Hematopoietic multipotent progenitor cell treated with erythropoietin and hydrocortisone succinate and interleukin-3 and kit ligand, for 4 days (in vitro differentiated cells): ENCODE measurements around the gene GPR146.

Experiments
- DNase-seq: peaks from one replicate; pipeline ENCODE4 v3.0.0-alpha.2; 2015

Gene GPR146

DNA sequence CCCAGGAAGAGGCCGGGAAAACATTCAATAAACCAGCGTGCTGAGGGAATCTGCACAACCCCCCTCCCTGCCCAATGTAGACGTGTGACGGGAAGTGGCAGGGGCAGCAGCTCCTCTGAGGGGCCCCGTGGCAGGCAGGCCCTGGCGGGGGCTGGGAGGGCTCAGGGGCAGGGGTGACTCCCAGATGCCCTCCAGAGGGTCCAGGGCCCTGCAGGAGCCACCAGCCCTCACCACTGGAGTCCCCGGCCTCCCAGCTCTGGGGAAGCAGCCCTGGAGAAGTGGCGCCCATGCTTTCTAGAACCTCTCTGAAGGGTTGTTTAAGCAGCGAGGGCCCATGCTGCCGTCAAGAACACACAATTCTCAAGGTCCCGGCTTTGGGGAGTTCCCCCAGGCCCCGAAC, 35.2 kb downstream of the GPR146 start:
- no peak for DNase-seq

DNA sequence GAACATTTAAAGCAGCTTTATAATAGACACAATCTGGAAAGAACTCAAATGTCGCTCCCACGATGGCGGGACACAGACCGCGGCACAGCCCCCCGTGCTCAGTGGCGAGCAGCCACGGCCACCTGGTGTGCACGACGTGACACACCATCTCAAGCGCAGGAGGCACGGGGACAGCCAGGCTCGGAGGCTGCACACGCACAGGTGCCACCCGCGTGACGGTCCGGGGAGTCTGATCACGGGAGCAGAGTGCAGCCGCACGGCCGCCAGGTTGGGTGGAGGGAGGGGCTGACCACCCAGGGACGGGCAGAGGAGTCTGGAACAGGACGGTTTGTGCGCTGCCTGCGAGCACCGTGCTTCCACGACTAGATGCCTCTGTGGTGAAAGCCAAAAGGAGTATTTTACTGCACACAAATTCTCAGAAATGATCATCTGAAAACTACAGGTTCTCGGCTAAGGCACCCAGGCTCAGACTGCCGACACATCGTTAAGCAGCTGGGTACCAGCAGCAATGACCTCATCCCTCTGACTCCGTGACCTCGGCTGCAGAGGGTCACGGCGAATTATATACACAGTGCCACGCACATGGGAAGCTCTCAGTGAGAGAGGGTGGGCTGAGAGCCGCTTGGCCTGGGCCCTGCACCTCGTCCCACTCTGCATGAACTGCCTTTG, 36.0 kb downstream of the GPR146 start:
- DNase-seq = no peak

DNA sequence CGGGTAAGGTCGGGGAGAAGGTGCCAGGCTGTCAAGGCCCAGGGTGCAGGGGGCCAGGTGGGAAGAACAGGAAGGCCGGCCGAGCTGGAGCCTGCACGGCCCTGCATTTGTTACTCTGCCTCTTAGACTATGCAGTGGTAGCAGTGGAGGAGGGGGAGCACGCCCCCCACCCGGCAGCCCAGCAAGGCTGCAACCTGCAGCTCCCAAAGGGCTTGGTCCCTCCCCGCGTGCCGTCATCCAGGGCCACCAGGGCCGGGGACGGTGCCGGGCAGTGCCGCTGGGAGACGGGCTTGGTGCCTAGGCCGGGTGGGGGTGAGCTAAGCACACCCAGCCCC, 36.5 kb downstream of the GPR146 start:
- DNase-seq = no peak

DNA sequence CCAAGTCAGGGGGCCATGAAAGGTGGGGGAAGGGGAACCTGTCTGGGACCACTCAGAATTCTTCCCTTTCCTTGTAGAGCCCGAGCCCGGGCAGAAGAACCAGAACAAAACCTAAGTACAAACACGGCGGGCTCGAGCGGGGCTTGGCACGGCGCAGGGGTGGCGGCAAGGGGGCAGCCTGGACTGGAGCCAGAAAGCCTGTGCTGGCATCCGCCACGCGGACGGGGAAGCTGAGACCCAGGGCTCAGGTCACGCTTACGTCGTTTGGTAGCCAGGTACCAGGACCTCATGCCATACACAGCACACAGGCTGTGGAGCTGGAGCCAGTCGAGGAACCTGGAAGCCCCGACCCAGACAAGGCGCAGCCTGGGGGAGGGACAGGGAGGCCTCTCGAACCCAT, 37.0 kb downstream of the GPR146 start:
- DNase-seq = no peak

DNA sequence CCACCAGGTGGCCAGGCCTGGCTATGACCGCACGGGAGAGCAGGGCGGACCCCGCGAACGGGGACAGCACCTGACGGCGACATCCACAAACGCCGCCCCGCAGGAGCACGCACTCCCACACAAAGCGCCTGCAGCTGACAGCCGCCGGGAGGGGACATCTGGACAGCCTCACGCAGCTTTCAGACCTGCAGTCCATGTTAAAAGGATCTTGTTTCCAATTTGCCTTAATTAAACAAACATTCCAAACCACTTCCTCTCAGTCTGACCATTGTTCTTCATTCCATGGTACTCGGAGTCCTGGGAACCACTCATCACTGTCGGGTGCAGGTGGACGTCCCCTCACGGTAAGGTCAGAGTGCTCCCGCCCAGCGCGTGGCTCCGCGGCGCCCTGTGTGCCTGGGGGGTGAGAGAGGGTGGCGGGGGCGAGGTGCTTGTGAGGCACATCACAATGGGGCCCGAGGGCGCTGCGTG, 37.6 kb downstream of the GPR146 start:
- no peak for DNase-seq

DNA sequence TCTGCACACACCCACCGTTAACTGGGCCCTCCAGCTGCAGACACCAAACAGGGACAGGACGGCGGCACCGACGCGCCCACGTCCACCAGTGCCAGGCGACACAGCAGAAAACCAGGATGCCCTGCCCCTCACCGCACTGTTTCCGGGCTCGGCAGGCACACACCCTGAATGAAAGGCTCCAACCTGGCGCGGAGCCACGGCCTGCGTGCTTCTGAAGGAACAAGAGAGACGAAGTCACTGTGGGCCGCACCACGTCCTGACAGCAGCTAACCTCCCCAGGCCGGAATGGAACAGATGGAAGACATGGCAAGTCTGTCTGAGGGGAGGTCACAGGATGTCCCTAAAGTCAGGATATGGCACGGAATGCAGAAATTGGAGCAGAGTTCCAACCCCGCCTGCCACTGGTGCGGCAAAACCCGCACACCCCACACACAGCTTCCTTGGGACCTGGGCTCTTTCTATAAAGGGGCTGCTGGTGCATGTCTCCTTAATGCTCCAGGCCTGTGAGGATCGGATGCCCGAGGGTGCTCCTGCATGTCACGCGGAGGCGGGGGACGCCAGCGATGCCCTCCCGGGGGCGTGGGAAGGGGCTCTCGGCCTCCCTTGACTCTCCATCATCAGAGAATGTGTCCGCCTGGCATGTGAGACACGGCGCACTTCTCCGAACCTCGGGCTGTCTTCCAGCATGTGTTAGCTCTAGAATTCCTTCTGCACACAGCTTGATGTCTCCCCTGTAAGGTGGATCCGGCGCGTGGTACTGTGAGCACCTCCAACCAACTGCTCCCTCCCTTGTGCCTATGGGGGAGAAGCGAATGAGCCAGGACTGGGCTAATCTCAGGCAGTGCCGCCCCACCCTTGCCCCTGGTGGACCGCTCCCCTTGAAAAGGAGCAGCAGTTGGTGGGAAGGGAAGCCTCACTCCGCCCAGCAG, 39.6 kb downstream of the GPR146 start:
- DNase-seq = peak; percentile 26

DNA sequence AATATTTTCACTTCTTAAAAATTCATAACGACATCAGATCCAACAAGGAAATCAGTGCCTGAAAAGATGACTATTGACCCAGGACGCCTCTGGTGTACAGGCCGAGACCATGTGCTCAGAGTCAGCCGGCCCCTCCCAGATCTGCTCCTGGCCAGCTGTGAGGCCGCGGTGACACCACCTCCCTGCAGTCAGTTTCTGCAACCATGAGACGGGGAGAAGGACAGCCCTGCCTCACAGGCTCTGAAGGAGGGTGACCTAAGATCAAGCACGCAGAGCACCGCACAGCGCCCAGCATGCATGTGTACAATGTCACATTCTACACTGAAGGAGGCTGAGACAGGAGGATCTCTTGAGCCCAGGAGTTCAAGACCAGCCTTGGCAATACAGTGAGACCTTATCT, 40.9 kb downstream of the GPR146 start:
- no peak for DNase-seq

DNA sequence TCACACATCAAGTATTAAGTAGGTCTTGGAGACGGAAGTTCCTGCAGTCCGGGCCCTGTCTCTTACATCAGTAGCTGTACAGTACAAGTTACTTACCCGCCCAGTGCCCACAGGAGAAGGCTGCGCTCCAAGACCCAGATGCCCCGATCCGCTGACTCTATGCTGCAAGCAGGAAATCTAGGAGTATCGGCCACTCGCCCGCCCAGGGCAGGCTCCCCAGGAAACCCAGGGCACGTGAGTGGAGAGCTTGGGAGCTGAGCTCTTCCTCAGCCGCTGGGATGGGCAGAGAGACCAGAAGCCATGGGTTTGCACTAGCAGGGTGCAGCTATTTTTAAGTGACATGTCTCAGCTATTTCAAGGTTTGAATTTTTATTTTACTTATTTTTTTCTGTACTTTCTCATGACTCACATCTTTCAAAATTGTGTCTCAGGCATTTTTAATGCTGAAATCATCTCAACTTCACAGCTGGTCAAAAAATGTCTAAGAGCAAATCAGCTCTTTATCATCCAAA, 41.6 kb downstream of the GPR146 start:
- no peak for DNase-seq

DNA sequence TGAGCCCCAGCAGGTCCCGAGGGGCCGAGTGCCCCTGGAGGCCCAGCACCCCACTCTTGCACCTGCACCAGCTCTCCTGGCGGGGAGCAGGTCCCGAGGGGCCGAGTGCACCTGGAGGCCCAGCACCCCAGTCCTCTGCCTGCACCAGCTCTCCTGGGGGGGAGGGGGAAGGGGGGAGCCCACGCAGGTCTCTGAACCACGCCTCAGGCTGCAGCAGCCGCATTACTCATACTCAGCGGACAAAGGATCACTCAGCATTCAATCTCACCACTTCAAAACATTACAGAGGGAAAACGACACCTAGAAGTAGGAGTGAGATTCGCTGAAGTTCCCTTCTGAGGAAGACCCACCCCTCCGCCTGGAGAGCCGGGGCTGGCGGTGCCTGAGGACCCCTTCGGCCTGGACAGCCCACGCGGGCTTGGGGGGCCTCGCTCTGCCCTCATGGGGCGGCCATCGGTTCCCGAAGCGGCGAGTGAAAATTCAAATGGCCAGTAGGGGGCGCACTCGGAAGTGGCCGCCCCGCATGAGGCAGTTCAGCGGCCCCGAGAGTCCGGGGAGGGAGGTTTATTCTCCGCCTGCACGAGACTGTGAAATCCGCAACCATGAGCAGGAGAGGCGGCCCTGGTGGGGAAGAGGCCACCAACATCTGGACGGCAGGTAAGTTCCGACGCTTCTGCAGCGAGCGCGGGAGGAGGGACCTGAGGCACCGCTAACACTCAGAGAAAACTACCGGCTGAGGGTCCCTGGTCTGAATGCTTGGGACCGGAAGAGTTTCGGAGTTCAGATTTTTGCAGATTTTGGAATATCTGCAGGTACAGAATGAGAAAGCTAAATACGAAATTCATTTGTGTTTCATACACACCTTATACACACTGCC, 42.5 kb downstream of the GPR146 start:
- DNase-seq = peak; percentile 83

DNA sequence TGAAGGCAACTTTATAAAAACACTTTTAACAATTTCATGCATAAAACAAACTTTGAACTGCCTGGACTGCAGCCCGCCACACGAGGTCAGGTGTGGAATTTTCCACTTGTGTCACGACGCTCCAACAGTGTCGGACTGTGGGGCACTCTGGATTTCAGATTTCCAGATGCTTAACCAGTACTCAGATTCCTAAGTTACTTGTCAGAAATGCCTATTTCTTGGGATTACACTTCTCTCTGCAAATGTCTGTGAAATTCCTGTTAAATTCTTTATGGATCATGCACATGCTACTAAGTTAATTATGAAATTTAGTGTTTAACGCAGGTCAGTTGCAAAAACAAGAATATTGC, 43.1 kb downstream of the GPR146 start:
- no peak for DNase-seq

DNA sequence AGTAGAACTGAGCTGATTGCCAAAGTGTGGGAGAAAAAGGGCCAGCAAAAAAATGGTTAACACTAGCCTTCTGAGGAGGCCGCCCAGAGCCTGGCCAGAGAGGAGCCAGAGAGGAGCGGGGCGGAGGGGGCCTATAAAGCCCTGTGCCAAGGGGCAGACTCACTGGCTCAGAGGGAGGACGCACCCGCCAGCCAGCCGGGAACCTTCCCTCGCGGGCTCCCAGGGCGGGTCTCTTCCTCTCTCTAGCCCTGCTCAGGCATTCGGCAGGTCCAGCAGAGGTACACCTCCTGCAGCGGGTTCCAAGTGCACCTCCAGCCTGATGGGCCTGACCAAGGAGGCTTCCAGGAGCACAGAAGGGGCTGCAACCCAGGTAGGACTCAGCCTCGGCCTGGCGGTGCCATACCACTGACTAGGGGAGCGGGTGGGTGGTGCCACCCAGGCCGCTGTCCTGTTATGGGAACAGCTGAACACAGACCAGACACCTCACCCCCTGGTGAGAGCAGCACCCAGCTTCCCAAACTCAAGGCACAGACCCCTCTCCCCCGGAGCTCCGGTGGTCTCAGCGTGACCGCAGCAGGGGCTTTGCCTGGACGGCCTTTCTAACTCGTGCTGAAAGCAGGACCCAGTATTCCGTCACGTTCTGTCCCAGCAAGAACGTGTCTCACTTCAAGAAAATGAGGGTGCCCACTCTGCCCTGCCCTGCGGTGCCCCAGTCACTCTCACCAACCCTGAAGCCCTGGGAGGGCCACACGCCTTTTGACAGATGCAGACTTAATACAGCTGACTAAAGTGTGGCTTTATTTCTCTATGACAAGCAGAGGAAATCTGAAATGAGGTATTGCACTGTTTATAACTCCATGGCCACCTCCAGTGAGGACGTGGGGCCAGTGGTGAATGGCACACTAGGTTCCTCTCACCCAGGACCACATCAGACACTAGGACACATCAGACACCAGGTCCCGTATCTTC, 43.9 kb downstream of the GPR146 start, which contains the start of gene GPER1:
TSS of gene GPER1 (plus strand) at position 162 of the 969 bp plus-strand sequence. CDS start 3,616 bp downstream, outside the sequence.
- peak; percentile 38 for DNase-seq

DNA sequence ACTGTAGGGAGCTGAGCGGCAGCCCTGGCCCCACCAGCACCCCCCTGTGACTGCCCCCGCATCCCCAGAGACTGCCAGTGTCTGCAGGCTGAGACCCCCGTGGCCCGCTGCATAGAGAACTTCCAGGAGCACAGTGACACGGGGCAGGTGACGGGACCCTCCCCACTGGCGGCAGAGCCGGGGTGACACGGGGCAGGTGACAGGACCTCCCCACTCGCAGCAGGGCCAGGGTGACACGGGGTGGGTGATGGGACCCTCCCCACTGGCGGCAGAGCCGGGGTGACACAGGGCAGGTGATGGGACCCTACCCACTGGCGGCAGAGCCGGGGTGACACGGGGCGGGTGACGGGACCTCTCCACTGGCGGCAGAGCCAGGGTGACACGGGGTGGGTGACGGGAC, 45.9 kb downstream of the GPR146 start:
- no peak for DNase-seq

DNA sequence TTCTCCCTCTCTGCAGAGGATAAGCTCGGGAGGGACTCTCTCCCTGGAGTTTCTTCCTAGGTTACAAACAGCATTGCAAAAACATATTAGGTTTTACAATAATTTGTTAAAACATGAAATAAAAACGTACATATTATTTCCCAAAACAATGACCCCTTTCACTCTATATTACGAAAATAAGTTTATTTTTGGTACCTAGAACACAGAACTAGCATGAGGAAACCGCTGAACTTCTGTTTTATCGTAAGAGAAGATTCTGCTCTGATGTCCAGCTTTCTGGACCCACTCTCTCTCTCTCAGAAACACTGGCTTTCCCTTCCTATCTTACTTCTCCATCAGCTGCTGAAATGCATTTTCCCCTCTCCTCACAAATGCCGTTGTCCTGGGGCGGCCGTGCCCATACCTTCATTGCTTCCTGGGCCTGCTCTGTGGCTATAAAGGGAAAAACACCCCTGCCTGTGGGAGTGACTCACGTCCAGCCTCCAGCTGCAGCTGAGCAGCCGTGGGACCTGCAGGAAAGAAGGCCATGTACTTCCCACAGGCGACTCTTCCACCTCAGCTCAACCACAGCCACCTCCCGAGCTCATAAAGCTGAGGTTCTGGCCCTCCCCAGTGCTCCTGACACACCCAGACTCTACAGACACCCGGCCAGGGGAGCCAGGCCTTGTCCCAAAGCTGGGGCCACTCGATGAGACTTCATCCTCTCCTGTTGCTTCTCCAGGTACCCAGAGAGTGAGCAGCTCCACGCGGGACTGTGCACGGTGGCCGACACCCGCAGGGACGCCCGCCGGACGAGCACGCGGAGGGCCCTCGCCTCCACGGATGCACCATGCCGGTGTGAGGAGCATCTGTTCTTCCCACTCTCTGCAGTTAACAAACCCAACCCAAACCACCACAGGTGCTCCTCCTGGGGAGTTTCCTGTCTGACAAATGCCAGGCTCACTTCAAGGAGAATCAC, 46.6 kb downstream of the GPR146 start:
- DNase-seq = no peak

DNA sequence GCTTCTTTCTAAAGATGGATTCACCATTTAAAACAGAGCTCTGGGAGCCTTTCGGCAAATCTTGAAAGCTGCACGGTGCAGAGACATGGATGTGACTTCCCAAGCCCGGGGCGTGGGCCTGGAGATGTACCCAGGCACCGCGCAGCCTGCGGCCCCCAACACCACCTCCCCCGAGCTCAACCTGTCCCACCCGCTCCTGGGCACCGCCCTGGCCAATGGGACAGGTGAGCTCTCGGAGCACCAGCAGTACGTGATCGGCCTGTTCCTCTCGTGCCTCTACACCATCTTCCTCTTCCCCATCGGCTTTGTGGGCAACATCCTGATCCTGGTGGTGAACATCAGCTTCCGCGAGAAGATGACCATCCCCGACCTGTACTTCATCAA, 47.3 kb downstream of the GPR146 start:
- no peak for DNase-seq

DNA sequence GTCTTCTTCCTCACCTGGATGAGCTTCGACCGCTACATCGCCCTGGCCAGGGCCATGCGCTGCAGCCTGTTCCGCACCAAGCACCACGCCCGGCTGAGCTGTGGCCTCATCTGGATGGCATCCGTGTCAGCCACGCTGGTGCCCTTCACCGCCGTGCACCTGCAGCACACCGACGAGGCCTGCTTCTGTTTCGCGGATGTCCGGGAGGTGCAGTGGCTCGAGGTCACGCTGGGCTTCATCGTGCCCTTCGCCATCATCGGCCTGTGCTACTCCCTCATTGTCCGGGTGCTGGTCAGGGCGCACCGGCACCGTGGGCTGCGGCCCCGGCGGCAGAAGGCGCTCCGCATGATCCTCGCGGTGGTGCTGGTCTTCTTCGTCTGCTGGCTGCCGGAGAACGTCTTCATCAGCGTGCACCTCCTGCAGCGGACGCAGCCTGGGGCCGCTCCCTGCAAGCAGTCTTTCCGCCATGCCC, 47.9 kb downstream of the GPR146 start:
- DNase-seq = no peak

DNA sequence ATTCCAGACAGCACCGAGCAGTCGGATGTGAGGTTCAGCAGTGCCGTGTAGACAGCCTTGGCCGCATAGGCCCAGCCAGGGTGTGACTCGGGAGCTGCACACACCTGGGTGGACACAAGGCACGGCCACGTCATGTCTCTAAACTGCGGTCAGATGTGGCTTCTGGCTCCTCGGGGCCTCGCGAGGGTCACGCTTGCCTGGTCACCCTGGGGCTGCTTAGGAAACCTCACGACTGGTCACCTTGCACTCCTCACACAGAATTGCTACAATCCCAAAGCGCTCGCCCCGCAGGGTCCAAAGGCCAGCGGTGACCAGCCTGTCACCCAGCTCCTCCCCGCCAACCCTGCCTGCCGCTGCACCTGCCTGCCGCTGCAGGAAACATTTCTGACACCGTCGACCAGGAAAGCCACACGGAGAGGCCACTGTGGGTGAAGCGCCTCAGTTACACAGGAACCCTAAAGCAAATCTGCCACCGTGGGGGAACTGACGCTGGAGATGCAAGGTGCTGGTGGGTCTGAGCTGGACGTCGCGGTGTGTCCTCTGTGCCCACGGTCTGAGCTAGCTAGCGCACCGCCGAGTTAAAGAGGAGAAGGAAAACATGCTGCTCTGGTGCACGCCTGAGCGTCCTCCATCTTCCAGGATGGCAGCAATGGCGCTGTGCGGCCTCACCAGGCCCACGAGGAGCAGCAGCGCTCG, 48.6 kb downstream of the GPR146 start:
- DNase-seq = no peak

DNA sequence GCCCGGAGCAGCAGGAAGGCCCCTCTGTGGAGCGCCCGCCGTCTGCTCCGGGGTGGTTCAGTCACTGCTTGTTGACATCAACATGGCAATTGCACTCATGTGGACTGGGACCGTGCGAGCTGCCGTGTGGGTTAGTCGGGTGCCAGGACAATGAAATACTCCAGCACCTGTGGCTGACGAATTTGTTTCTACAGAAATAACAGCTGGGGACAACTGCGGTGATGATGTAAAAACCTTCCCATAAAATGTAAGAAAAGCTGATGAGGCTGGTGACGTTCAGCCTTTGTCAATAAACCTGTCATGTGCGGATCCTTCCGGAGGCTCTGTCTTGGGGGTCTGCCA, 49.1 kb downstream of the GPR146 start:
- DNase-seq = no peak

DNA sequence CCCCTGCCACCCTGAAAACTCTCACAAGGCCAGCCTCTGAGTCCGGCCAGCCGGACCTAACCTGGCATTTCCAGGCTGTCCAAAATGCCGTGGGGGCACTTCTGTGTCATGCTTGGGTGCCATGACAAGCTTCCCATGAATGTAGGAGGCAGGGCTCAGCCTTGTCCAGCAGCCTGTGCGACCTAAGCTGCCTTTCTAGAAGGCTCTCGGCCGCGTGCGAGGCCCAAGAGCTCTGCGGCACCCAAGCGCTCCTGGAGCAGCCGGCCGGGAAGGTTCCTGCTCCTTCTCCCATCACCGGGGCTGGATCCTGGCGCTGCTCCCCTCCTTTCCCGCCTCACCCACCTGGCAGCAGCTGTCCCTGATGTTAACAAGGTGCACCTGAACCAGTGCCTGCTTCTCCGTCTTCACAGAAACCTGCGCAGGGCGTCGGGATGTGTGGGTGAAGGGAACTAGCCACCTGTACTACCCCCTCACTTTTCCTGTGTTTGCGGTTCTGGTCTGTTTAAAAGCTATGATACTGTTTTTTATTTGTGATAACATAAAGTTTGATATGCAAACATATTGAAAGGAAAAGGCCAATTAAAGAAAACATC, 49.7 kb downstream of the GPR146 start:
- DNase-seq = no peak

DNA sequence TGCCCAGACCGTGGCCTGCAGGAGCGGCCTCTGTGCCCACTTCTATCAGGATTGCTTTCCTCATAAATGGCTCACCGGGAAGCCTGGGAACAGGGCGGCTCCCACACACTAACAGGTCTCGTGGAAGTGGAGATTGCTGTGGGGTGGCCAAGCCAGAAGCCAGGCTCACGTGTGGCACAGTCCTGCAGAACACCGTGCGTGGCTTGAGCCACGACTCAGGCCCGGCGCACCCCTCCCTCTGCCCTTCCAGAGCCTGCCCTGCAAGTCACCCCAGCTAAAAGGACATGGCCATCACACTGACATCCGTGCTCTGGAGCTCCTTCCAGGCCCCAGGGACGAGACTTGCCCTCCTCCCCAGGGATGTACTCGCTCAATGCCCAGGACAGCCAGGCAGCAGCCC, 50.5 kb downstream of the GPR146 start:
- DNase-seq = no peak
